GM19467 (cell line): ENCODE measurements around the gene RANBP10.

ENCODE experiments used
- ATAC-seq: cut with Tn5 transposase; IDR thresholded peaks from one replicate; pipeline ENCODE4 v1.9.1; 2021; ENCODE audit warnings: mild to moderate bottlenecking, moderate library complexity; ENCODE audit not compliant: unreplicated experiment

The RANBP10 gene

DNA sequence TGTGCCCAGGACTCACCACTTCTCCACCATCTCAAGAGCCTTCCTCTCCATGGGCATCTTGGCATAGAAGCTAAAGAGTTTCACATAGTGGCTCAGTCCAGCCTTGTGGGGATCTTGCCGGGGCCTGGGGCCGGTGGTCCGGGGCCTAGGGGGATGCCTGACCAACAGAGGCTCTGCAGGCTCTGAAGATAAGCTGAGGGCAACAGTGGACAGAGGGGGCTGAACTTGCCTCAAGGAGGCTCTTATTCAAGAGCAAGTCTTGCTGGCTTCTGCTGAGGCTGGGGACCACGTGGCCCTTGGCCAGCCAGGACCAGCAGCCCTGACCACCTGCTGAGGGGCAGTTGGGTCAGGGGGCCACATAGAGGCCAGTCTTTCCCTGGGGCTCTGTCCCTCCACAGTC, 22.3 kb upstream of the RANBP10 start:
- no peak for ATAC-seq

DNA sequence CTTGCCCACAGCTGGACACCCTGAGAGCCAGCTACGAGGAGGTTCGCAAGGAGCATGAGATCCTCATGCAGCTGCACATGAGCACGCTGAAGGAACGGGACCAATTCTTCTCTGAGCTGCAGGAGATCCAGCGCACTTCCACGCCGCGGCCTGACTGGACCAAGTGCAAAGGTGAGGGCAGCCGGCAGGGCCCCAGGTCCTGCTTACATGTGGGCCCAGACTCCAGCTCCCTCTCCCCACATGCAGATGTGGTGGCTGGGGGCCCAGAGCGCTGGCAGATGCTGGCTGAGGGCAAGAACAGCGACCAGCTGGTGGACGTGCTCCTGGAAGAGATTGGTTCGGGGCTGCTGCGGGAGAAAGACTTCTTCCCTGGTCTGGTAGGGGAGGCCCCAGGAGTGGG, 19.5 kb upstream of the RANBP10 start:
- no peak for ATAC-seq

DNA sequence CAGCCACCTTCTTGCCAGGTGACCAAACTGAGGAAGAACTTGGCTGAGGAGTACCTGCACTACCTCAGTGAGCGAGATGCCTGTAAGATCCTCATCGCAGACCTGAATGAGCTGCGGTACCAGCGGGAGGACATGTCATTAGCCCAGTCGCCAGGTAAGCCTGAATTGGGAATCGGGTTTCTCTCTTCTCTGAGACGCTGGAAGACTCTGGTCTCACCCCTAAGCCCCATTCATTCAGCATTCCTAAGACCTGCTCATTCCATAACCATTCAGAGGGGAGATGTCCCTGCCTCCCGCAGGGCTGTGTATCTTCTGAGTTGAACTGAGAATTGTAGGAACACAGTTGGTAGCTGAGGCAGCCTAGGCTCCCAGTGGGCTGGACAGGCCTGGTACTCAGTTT, 18.8 kb upstream of the RANBP10 start:
- no peak for ATAC-seq

DNA sequence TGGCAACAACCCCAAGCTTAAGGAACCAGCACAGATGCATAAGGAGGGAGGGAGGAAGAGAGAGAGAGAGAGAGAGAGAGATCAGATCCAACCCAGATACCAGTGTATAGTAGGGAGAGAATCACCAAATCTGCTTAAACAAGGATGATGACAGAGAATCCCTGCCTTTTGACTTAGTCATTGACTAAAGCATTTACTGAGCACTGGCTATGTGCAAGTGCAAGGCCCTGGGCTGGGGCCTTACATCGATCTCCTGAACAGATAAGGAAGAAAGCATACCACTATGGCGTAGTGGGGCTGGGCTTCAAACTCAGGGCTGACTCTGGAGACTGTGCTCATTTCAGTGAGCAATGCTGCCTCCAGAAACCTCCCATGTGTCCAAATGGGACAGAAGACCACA, 16.2 kb upstream of the RANBP10 start:
- ATAC-seq: no peak

GRCh38 chr16:67820608-67821259, 14.4 kb upstream of the RANBP10 start:
- ATAC-seq: no peak

DNA sequence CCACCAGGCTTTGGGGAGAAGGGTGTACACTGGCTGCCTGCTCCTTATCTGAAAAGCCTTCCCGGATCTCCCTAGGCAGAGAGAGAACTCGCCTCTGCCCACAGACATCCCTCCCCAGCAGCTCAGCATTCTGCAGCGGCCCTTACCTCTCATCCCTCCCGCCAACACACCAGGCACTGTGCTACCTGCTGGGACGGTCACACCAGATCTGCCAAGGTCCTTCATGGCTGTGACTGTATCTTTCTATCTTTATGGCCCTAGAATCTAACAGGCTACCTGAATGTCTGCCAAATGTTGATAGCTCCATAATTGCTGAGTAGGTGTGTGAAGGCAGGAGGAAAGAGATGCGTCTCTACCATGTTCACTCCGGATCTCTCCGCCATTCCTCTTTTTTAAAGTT, 8.2 kb upstream of the RANBP10 start:
- no peak for ATAC-seq

DNA sequence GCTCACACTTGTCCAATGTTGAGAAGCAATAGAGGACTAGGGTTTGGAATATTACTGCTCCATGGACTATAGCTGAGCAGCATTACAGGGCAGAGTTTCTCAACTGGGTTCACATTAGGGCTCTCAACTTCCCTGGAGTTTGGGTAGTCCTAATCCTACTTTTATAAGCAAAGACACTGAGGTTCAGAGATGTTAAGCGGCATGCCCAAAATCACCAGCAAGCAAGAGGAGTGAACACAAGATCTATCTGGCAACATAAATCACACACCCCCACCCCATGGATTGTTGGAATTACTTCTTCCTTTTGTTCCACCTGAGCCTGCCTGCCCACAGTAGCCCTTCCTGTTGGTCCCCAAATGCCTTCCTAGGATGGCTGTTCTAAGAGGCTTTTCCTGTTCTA, 5.5 kb upstream of the RANBP10 start:
- ATAC-seq: no peak

DNA sequence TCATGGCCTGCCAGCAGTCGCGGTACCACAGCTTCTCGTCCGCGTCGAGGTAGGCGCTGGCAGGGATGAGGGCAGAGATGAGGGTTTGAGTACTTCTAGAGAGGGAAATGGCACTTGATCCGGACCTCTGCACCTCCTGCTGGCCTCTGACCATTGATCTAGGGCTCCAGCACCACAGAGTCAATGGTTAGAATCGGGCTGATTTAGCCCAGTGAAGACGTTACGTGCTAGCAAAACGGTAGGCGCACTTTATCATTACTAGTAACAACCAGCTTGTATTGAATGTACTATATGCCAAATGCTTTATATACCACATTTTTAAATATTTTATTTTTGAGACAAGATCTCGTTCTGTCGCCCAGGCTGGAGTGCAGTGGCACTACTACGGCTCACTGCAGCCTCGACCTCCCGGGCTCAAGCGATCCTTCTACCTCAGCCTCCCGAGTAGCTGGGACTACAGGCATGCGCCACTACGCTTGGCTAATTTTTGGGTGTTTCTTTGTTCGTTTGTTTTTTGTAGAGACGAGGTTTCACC, 855 bp upstream of the RANBP10 start:
- ATAC-seq: no peak

DNA sequence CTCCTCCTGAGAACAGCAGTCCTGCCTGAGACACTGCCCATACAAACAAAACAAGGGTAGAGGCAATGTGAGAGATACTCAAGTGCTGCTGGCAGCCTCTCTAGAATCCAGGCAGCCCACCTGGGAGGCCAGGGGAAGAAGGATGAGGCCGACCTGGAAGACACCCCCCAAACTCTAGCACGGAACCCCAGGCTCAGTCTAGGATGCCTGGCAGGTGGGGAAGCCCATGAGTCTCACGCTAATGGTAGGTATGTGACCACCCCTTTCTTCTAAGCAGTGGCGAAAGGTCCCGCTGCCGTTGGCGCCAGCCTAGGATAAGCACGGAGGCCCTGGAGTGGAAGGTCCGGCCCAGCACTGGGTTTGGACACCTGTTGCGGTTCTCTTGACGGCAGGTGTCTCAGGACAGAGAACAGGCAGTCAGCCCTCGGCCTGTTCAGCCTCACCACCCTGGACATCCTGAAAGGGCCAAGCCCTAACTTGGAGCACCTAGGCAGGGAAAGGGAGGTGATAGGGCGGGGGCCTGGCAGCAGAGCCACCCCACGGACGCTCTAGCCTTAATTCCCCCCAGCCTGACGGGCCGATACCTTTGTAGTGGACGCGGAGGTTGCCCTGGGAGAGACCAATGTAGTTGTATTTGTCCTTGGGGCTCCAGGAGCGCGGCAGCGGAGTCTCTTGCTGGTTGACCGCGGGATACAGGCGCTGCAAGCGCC, 487 bp downstream of the RANBP10 start:
- peak; percentile 2 for ATAC-seq

GRCh38 chr16:67804853-67805542, 1.4 kb downstream of the RANBP10 start:
- ATAC-seq: no peak

DNA sequence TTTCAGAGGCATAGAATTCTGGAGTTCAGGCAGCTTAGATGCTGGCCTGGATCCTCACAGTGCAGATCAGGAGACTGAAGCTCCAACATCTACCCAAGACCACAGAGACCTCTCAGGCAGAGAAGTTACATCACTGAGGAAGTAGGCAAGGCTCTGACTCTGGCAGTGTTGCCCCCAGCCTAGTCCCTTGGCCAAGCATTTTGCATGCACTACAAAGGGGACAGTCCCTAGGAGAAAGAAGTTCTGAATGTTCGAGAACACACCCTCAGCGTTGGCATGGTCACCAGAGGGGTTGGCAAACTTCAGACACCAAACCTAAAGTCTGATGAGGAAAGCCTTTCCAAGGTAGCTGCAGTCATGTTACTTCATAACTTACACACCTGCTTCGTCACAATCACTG, 2.5 kb downstream of the RANBP10 start:
- ATAC-seq: no peak

- ATAC-seq: no peak
These were observed 4.5 kb downstream of the RANBP10 start for GRCh38 chr16:67801883-67802282.

GRCh38 chr16:67801241-67801640, 5.1 kb downstream of the RANBP10 start:
- no peak for ATAC-seq

DNA sequence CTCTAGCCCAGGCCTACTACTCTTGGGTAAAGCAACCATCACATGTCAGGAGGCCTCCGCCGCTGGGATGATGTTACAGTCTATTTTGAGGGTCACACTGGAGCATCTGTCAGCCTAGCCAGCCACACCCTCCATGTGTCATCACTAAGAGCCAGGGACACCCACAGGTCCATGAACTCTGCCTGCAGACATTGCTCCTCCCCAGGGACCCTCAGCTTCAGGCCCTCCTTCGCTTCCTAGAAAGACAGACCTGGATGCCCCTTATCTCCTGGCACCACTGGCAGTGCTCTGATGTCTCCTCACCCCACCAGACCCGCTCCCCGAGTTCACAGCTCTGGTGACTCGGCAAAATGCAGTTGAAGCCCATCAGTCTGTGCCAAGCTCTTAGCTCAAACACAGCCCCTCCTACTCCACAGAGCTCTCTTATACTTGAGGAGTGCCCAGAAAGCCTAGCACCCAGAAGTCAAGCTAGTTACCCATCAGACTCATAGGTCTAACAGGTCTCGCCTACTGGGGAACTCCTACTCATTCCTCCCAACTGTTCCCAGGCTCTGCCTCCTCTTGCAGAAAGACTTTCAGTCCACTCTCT, 5.9 kb downstream of the RANBP10 start:
- no peak for ATAC-seq

- no peak for ATAC-seq
These were observed 10.2 kb downstream of the RANBP10 start for GRCh38 chr16:67796099-67796718.

- ATAC-seq: no peak
These were observed 16.3 kb downstream of the RANBP10 start for GRCh38 chr16:67790071-67790470.

- no peak for ATAC-seq
These were observed 19.9 kb downstream of the RANBP10 start for GRCh38 chr16:67786491-67786890.

- no peak for ATAC-seq
These were observed 23.0 kb downstream of the RANBP10 start for GRCh38 chr16:67783353-67783725.

GRCh38 chr16:67782567-67783352, 23.6 kb downstream of the RANBP10 start:
- ATAC-seq: no peak

DNA sequence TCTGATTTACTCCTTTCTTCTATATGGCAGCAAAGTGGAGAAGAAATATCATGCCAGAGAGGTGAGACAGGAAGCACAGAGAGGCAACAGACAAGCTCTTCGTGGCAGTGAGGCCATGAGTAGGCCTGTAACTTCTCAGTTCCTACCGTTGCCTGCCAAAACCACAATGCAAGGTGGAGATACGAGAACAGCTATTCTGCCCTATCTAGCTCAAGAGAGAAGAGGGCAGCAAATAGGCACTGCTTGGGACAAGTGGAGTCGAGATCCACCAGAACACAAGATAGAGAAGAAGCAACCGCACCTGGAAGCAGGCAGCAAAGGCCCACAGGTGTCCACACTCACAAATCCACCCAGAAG, 24.8 kb downstream of the RANBP10 start:
- no peak for ATAC-seq
